NCI-H345 treated with DMSO at 0.1 percent for 48 hours (cell line): ENCODE data around the gene RUNDC1.

Experiments used
- DNase-seq: peaks from one replicate; lab custom pipeline; 2025; ENCODE audit not compliant: unreplicated experiment; lab: John Stamatoyannopoulos, UW

The RUNDC1 gene

DNA sequence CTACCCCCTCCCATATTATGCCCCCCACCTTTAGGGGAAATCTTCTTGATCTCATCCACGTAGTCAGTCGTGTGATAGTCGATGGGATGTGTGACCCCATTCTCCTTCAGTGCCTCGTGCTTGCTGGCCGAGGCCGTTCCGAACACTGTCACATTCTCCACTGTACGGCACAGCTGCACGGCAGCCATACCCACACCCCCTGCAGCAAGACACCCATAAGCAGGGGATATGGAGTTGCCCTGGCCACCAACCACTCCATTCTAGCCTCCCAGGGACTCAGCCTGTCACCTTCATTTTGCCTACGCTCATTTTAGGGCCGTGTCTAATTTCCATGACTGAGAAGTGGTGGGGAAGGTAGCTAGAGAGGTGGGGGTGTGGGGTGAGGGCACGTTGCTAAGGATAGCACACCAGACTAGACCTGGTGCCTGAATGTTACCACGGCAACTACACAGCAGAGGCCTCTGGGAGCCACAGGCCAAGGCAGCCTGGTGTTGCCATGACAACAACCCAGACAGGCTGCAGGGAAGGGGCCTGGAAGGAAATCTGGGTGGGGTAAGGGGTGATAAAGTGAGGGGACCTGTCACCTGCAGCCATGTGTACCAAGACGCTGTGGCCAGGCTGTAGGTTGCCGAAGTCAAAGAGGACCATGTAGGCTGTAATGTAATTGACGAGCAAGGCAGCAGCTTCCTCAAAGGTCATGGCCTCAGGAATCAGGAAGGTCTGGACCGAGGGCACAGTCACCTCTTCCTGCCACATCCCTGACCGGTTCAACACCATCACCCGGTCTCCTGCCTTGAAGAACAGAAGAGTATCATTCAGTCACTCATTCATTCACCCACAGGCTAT is 37.9 kb downstream of the RUNDC1 start:
- no peak for DNase-seq

GRCh38 chr17:43018932-43019331 is 38.6 kb downstream of the RUNDC1 start:
- DNase-seq, result no peak

DNA sequence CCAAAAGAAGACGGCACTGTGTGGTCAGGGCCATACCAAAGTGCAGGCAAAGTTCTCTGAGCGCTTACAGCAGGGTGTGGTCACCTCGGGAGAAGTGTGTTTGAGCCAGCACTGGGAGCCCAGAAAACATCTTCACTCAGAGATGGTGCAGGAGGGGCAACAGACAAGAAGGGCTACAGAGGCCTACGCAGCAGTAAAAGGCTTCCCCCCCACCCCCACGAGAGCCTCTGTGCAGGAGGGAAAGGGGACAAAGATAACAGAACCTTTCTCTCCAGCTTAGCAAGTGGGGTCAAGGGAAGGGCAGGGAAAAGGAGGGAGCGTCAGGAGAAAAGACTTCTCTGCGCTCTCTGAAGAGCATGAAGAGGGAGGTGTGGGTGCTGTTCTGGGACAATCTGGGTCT is 39.1 kb downstream of the RUNDC1 start:
- no peak for DNase-seq

DNA sequence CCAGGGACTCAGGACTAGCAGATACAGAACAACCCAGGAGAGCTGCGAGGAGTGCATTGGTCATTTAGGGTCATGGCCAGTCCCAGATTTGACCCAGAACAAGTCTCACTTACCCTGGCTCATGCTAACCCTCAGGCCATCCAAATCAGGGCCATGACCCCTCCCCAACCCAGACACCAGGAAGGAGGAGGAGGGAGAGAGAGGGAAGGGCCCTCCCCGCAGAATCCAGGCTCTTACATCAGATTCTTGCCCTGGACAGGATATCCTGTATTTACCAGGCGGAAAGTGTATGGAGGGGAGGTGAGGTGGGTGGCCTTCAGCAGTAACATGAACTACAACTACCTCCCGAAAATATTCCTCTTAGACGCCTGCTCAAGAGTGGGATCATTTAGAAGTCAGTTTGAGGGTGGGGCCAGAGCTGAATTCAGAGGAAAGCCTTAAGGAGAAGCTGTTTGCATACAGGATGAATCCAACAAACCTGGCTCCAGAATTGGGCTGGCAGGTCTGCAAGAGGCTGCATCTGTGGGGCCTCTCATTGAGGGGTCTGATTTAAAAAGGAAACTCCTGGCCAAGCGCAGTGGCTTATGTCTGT is 39.8 kb downstream of the RUNDC1 start:
- DNase-seq, result no peak

DNA sequence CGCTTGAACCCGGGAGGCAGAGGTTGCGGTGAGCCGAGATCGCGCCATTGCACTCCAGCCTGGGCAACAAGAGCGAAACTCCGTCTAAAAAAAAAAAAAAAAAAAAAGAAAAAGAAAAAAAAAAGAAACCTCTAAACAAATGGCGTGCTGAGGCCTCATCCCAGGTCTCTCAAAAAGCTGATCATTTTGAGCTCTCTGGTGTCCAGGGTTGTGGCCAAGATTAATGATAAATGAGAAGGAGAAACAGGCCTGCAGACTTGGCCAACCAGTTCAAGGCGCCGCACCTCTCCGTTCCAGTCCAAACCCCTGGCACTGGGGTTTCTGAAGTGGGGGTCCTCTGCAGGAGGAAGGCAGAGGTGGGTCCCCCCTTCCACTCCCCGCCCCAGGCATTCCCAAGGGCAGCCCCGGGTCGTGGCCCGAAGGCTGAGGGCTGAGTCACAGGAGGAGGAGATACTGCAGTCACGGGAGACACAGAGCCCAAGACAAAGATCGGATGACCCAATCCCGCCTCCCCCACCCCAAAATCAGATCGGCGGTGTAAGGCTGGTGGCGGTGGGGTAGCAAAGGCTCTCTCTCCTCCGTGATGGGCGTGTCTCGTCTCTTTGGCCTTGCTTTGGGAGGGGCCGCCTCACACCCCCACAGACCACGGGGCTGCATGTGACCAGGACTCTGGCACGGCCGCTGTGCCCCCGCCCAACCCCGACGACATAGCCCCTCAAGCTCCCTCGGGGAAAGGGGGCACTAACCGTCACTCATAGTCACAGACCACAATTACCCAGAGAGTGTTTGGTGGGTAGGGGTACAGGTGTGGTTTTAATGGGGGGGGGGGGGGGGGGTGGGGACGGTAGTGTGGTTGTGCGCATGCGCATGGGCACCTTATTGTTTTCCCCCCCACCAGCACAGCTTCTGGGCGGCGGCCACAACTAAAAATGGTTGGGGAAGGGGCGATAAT is 40.7 kb downstream of the RUNDC1 start:
- DNase-seq, result peak; percentile 13

DNA sequence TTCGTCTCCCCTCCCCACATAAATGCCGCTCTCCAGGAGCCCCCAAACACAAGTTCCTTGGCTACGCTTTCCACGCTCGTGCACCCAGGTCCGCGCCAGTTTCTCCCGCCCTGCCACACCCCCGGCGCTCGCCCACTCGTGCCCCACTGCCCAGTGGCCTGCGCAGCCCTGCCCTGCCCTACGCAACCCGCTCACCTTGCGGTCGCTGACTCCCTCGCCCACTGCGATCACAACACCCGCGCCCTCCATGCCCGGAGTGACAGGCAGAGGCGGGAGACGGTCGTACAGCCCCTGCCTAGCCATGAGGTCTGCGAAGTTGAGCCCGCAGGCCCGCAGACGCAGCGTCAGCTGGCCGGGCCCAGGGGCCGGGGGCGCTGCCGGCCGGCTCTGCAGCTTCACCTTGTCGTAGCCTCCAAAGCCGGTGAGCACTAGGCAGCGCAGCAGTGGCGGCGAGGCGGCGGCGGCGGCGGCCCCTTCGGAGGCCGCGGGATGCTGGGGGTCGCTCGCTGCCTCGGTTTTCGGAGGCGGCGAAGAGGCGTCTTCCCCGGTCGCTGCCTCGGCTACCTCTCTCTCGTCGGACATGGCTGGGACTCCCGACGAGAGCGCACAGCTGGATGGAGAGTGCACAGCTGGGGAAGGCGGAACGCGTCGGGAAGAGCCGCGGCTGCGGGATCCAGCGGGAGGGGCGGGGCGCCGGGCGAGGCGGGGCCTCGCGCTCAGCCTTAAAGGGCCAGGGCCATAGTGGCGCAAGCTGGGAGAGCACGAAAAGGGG is 41.6 kb downstream of the RUNDC1 start, which contains the start of gene VAT1:
Gene VAT1, minus strand, starts transcription at position 645 of the 772 bp plus-strand sequence. Its CDS starts 63 bp downstream, at position 582.
- DNase-seq, result peak; percentile 78

- DNase-seq, result peak; percentile 84
Observed at GRCh38 chr17:43024407-43025289, 44.3 kb downstream of the RUNDC1 start, which contains the start of gene RND2. RND2 (plus strand) TSS chr17:43025231; CDS start chr17:43025348, 117 bp downstream.

GRCh38 chr17:43025290-43025657 is 44.9 kb downstream of the RUNDC1 start:
- DNase-seq, result no peak

- DNase-seq, result no peak
Observed at GRCh38 chr17:43025766-43026537, 45.6 kb downstream of the RUNDC1 start.

DNA sequence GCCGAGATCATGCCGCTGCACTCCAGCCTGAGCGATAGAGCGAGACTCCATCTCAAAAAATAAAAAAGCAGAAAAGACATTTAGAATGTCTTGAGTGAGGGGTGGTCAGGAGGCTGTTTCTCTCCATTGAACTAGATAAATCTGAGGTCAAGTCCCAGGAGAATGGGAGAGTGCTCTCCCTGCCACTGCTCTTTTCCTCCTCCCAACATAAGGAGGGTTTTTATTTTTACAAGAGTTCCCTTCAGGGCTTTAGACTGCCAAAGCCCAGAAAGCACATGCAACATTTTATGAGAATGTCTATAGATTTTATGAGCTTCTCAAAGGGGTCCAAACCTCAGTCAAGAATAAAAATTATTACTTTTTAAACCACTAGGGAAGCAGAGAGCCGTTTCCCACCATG is 46.2 kb downstream of the RUNDC1 start:
- DNase-seq, result no peak

DNA sequence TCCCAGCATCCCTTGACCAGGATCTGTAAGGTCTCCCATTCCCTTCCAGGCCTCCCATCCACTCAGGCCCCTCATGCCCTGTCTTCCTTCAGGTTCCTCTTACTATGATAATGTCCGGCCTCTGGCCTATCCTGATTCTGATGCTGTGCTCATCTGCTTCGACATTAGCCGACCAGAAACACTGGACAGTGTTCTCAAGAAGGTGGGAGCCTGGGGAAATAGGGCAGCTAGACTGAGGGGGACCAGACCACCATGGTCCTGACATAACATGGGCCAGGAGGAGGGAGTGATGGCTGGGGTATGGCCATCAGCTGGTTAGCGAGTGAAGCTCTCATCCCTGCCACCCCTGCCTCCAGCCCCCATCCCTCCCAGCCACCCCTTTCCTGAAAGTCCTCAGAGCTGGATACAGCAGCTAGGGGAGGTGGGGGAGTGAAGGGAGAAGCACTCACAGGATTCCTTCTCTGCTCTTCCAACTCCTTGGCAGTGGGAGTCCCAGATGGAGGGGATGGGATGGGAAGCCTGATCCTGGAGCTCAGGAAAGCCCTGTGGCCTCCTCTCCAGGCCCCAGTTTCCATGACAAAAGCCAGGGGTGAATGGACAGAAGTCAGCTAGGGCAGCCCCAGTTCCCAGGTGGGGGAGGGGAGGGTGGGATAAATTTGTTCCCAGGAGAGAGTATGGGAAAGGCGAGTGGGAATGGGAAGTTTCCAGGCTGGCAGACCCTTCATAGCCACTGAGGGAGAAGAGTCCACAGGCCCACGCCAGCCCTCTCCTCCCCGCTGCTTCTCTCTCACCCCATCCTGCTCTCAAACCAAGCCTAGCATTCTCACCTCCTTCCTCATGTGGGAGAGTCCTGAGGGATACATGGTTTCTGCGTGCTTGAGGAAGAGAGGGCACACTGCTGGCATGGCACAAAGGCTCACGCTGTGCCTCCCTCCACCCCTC is 47.0 kb downstream of the RUNDC1 start:
- no peak for DNase-seq

- DNase-seq, result no peak
Observed at GRCh38 chr17:43028221-43028861, 48.0 kb downstream of the RUNDC1 start.

DNA sequence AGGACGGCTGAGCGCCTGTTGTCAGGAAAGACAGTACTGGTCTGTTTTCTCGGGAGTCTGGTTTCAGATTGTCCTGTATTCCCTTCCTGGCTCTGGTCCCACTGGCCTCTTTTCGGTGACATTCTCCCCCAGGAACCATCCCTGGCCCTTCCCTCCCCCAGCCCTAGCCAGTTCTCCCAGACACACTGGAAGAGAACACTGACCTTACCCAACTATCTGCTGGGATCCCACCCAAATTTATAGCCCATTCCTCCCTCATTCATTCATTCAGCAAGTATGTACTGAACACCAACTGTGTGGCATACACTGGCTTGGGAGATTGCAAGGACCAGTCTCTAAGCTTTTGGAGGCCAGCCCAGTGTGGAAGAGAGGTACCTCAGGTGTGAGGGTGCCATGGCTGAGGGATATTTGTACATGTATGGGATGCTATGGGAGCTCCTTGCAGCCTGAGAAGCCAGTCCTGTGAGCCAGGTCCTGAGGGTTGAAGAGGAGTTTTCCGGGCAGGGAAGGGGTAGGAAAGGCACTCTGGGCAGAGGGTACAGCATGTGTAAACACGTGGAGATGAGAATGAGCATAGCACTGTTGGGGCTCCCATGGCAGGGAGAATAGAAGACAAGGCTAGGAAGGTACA is 49.9 kb downstream of the RUNDC1 start:
- DNase-seq, result no peak

DNA sequence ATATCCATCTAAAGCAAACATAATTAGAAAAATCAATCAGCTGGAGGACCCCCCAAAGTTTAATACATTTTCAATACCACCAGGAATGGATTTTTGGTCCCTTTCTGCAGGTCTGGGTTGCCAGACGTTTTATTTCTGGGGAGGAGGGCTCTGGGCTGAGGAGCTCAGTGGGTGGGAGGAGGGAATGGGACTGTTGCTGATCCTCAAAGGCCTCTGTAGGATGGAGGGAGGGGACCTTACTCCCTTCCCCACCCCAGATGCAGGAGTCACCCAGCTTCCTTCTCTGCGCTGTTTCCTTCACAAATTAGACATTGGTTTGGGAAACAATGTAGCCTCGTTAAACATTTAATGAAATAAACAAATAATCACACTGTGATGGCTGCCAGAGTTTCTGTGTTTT is 51.3 kb downstream of the RUNDC1 start:
- DNase-seq, result no peak

DNA sequence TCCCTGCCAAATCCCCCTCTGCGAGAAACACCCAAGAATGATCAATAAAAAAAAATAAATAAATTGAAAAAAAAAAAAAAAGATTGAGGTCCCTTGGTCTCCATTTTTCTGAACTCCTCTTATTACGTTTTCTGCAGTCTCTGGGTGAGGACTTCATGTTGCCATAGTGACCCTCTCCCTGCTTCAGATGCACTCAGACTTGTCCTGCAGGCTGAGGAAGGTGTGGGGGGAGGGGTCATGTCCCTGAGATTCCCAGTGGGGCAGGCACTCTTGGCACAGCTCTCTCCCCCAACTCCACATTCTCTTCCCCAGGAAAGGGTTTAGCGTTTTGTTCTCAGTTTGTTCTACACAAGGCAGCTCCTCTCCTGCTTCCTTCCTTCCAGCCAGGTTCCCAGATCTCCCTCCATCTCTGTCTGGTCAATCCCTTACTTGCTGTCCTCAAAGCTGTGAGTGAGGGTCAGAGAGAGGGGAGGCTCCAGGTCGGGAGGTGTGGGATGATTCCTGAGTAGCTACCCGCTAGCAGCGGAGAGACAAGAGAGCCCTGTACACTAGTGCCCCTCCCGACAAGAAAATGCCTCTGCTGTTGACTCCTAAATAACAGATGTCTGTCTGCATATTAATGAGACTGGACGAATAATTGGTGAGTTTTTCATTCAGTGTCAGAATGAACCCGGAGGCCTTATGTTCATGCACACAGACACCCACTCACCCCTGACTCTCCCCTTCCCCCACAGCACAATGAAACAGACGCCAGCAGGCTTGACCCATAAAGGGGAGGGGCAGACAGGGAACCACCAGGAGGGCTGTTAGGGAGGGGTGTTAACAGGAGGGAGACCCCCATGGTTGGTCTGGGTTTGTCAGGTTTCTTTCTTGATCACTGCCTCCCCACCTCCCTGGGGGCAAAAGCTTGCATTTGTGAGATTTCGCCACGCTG is 53.9 kb downstream of the RUNDC1 start:
- DNase-seq, result no peak

DNA sequence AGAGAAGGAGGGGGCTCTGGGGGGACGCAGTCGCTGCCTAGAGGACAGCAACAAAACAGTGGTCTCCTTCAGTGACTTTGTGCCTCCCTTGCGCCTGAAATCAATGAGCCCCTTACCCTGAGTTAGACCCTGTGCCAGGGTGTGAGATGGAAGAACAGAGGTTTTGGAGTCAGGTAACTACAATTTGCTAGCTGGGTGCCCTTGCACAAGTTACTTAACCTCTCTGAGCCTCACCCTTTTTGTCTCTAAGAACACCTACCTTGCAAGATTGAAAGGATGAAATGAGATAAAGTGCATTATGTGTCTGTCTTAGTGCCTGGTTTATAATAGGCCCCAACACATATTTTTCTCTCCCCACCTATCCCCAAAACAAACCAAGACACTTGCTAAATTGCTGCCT is 54.5 kb downstream of the RUNDC1 start:
- no peak for DNase-seq
